AG09319 (cell line): ENCODE measurements around the gene LRRTM4.

Source experiments
- DNase-seq: peaks from one replicate; pipeline ENCODE4 v3.0.0-alpha.2; 2010; ENCODE audit warnings: low read depth; ENCODE audit errors: extremely low read depth
- CTCF ChIP-seq: IDR thresholded peaks from 2 replicates; pipeline ENCODE4 v1.5.1; 2011; ENCODE audit warnings: low read depth, mild to moderate bottlenecking, inconsistent platforms, low read length, moderate library complexity

Gene LRRTM4

GRCh38 chr2:77479395-77479794 is 42.8 kb downstream of the LRRTM4 start:
- no peak for DNase-seq
- TF ChIP-seq CTCF, result no peak

GRCh38 chr2:77470096-77470495 is 52.1 kb downstream of the LRRTM4 start:
- no peak for TF ChIP-seq CTCF
- DNase-seq, result no peak

- no peak for TF ChIP-seq CTCF
- no peak for DNase-seq
Observed at GRCh38 chr2:77469106-77469505, 53.1 kb downstream of the LRRTM4 start.

GRCh38 chr2:77459840-77460239 is 62.3 kb downstream of the LRRTM4 start:
- TF ChIP-seq CTCF, result no peak
- no peak for DNase-seq

GRCh38 chr2:77458216-77458615 is 64.0 kb downstream of the LRRTM4 start:
- no peak for TF ChIP-seq CTCF
- no peak for DNase-seq

GRCh38 chr2:77457665-77458064 is 64.5 kb downstream of the LRRTM4 start:
- TF ChIP-seq CTCF, result no peak
- no peak for DNase-seq

GRCh38 chr2:77443076-77443475 is 79.1 kb downstream of the LRRTM4 start:
- no peak for DNase-seq
- no peak for TF ChIP-seq CTCF

- DNase-seq, result no peak
Observed at GRCh38 chr2:77434880-77435279, 87.3 kb downstream of the LRRTM4 start.

More at GRCh38 chr2:77434880-77435279, 87.3 kb downstream of the LRRTM4 start:
- no peak for TF ChIP-seq CTCF
